ENCODE data around the gene BTNL8. TPM values are rescaled to one million over a fixed set of nuclear protein-coding genes. Genes with fewer than 3 reads are reported as not detected.

Gene BTNL8
- total RNA-seq, 1 donor from 2014 or later, result 0.87 TPM

- Mint-ChIP-seq H3K27me3 (peaks cover 4% of the 10 kb centered on the region), H3K4me3 (no peak overlapping the region), H3K27ac (no peak overlapping the region), H3K4me1 (ENCODE audit: unreplicated experiment) (no peaks in the 10 kb centered on the region), H3K36me3 (no peaks in the 10 kb centered on the region), H3K9me3 (peaks cover 4% of the 10 kb centered on the region)
- no peak for DNase-seq (ENCODE audit: extremely low spot score, unreplicated experiment)
- TF ChIP-seq CTCF (conservative IDR thresholded peaks at IDR 0.05), result no peak
These were observed 75.8 kb downstream of the BTNL8 start for GRCh38 chr5:180974612-180975315.

GRCh38 chr5:180975338-180975737, 76.4 kb downstream of the BTNL8 start:
- H3K9me3 Mint-ChIP-seq, result peaks cover 4% of the 10 kb centered on the region
- no peak overlapping the region for H3K27ac Mint-ChIP-seq
- no peaks in the 10 kb centered on the region for H3K4me1 Mint-ChIP-seq (ENCODE audit: unreplicated experiment)
- no peaks in the 10 kb centered on the region for H3K36me3 Mint-ChIP-seq
- no peak for TF ChIP-seq CTCF (conservative IDR thresholded peaks at IDR 0.05)
- H3K27me3 Mint-ChIP-seq, result peaks cover 4% of the 10 kb centered on the region
- DNase-seq (ENCODE audit: extremely low spot score, unreplicated experiment), result no peak
- no peak overlapping the region for H3K4me3 Mint-ChIP-seq

DNA sequence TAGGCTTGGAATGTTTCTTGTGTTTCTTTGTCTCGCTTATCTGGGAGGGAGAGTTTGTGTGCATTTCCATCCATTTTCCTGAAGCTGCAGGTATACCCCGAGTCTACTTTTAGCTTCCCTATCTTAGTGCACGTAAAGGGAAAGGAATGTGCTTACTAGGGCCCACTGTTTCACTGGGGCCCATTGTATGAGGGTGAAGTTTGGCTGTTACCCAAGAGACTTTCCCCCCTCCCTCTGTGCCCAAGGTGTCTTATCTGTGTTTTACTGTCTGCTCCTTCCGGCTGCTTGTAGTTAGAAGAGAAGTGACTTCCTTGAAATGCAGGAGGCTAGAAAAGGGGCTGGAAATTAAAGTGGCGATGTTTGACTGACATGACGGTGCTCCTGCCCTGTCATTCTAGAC, 77.6 kb downstream of the BTNL8 start:
- Mint-ChIP-seq H3K4me3 (no peak overlapping the region), H3K36me3 (no peaks in the 10 kb centered on the region), H3K9me3 (no peaks in the 10 kb centered on the region), H3K27me3 (peaks cover 4% of the 10 kb centered on the region), H3K27ac (no peak overlapping the region), H3K4me1 (ENCODE audit: unreplicated experiment) (no peaks in the 10 kb centered on the region)
- no peak for TF ChIP-seq CTCF (conservative IDR thresholded peaks at IDR 0.05)
- DNase-seq (ENCODE audit: extremely low spot score, unreplicated experiment), result no peak

GRCh38 chr5:180977852-180978251, 78.9 kb downstream of the BTNL8 start:
- no peak for DNase-seq (ENCODE audit: extremely low spot score, unreplicated experiment)
- no peak overlapping the region for H3K4me3 Mint-ChIP-seq
- no peaks in the 10 kb centered on the region for H3K9me3 Mint-ChIP-seq
- H3K4me1 Mint-ChIP-seq (ENCODE audit: unreplicated experiment), result no peaks in the 10 kb centered on the region
- H3K27me3 Mint-ChIP-seq, result peaks cover 8% of the 10 kb centered on the region
- no peaks in the 10 kb centered on the region for H3K36me3 Mint-ChIP-seq
- no peak for TF ChIP-seq CTCF (conservative IDR thresholded peaks at IDR 0.05)
- H3K27ac Mint-ChIP-seq, result no peak overlapping the region

DNA sequence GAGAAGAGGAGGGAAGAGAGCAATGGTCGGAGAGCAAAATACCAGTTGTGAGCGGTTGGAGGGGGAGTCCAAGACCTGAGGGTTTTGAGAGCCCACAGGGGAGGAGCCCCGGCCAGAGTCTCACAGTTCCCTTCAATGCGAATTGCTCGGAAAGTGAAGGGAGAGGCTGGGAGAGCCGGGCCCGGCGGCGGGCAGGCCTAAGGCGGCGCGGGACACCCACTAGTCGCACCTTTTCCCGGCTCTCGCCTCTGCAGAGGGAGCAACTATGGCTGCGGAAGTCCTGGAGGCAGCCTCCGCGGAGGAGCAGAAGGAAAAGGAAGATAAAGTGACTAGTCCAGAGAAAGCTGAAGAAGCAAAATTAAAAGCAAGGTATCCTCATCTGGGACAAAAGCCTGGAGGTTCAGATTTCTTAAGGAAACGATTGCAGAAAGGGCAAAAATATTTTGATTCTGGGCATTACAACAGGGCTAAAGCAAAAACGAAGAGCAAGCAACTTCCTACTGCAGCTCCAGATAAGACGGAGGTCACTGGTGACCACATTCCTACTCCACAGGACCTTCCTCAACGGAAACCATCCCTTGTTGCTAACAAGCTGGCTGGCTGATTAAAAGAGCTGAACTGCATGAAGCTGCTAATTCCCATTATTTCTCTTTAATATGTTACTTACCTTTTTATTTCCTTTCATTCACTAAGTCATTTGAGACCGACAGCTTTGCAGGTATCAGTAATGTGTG, 83.2 kb downstream of the BTNL8 start:
- H3K36me3 Mint-ChIP-seq, result no peaks in the 10 kb centered on the region
- no peak for TF ChIP-seq CTCF (conservative IDR thresholded peaks at IDR 0.05)
- DNase-seq (ENCODE audit: extremely low spot score, unreplicated experiment), result no peak
- H3K4me1 Mint-ChIP-seq (ENCODE audit: unreplicated experiment), result no peaks in the 10 kb centered on the region
- no peaks in the 10 kb centered on the region for H3K9me3 Mint-ChIP-seq
- peaks cover 10% of the 10 kb centered on the region for H3K27me3 Mint-ChIP-seq
- no peak overlapping the region for H3K27ac Mint-ChIP-seq
- H3K4me3 Mint-ChIP-seq, result no peak overlapping the region
